Cardiac muscle cell (in vitro differentiated cells and primary cell): ENCODE results near the gene HIC2. TPM values are rescaled to one million over a fixed set of nuclear protein-coding genes. Genes with fewer than 3 reads are reported as not detected.
"Not testable (repeated sequence)": the region's sequence is repeated elsewhere in the genome, so short reads cannot be mapped to it uniquely, and the experiment has no call there.

Experiments
- DNase-seq, 2 donors: peaks; one replicate each; pipeline versions ENCODE4 v3.0.0 to v3.0.0-alpha.2; 2010 to 2017; ENCODE audit warnings: low read depth in 1 of 2, low spot score in 1 of 2
- H3K27ac ChIP-seq: fragments of 200-600 bp; sonication (generic); 2 replicates; pipeline ENCODE4 v1.5.1; 2016
- H3K27me3 ChIP-seq: fragments of 200-600 bp; sonication (generic); 2 replicates; pipeline ENCODE4 v1.6.0; 2016; ENCODE audit warnings: control low read depth
- H3K36me3 ChIP-seq: fragments of 200-600 bp; sonication (generic); 2 replicates; pipeline ENCODE4 v1.5.1; 2016; ENCODE audit warnings: control low read depth
- H3K4me1 ChIP-seq: fragments of 200-600 bp; sonication (generic); 2 replicates; pipeline ENCODE4 v1.8.1; 2017; ENCODE audit warnings: low read depth, mild to moderate bottlenecking, mixed run types
- H3K4me3 ChIP-seq: fragments of 200-600 bp; sonication (generic); 2 replicates; pipeline ENCODE4 v1.5.1; 2016; ENCODE audit warnings: mild to moderate bottlenecking
- H3K9me3 ChIP-seq: fragments of 200-600 bp; sonication (generic); 2 replicates; pipeline ENCODE4 v1.5.1; 2017; ENCODE audit warnings: low read depth, mild to moderate bottlenecking, control low read depth
- polyA plus RNA-seq: library from polyadenylated mRNA; unstranded; fragments of >200 nt; fragmentation: Nextera tagmentation; extraction: Ambion mirVana; gene quantifications from 2 replicates; pipeline ENCODE4 v1.2.1, GENCODE V29; 2016
- total RNA-seq: library from RNA; depleted of rRNA; stranded (reverse); fragments of >200 nt; gene quantifications from 2 replicates; pipeline ENCODE4 v1.2.3, GENCODE V29; 2016
- TF ChIP-seq, protein P1 (sequence below): IDR thresholded peaks from 2 replicates; pipeline ENCODE4 v1.5.1; 2012; ENCODE audit warnings: low read depth, mild to moderate bottlenecking, low read length

HIC2 gene
- total and polyA plus RNA-seq, 2 experiments from 2014 or later = 9.4 to 34.5 TPM

DNA sequence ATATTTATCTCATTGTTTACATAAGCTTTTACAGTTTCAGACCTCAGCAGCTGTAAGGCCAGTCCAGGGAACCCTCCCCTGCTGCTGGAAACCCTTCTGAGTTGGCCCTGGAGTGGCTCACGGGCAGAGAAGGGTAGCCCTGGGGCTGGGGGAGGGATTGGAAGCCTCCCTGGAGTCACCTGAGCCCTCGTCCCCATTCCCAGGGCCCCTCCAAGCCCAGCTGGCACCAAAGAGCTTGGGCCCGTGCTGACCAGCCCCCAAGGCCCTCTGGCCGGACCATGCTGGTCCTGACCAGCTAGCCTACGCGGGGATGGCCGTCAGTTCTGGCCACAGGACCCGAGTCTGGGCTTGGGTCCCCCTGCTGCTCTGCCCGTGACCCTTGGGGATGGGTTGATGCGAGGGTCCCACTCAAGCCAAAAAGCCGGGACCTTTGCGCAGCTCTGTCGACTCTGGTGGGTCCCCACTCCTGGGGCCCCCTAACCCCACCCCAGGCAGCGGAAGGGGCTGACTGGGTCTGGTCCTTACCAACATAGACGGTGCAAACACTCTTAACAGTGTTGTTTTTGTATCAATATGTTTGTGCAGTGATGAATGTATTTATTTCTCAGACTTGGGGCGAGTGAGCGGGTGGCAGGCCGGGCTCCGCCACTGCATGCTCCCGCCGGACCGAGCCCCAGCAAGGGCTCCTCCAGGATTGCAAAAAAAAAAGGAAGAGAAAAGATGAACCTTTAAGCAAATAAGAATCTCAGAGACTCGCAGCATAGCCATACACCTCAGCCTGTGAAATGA lies 32.6 kb downstream of the HIC2 start:
- Histone ChIP-seq H3K27me3 (no peaks in the 10 kb centered on the region), H3K4me3 (no peak overlapping the region), H3K4me1 (peaks cover 19% of the 10 kb centered on the region), H3K36me3 (peaks cover 4% of the 10 kb centered on the region), H3K27ac (peak overlapping the region; percentile 24), H3K9me3 (no peaks in the 10 kb centered on the region)
- DNase-seq = no peak
- TF ChIP-seq, protein P1, sequence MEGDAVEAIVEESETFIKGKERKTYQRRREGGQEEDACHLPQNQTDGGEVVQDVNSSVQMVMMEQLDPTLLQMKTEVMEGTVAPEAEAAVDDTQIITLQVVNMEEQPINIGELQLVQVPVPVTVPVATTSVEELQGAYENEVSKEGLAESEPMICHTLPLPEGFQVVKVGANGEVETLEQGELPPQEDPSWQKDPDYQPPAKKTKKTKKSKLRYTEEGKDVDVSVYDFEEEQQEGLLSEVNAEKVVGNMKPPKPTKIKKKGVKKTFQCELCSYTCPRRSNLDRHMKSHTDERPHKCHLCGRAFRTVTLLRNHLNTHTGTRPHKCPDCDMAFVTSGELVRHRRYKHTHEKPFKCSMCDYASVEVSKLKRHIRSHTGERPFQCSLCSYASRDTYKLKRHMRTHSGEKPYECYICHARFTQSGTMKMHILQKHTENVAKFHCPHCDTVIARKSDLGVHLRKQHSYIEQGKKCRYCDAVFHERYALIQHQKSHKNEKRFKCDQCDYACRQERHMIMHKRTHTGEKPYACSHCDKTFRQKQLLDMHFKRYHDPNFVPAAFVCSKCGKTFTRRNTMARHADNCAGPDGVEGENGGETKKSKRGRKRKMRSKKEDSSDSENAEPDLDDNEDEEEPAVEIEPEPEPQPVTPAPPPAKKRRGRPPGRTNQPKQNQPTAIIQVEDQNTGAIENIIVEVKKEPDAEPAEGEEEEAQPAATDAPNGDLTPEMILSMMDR = no peak

DNA sequence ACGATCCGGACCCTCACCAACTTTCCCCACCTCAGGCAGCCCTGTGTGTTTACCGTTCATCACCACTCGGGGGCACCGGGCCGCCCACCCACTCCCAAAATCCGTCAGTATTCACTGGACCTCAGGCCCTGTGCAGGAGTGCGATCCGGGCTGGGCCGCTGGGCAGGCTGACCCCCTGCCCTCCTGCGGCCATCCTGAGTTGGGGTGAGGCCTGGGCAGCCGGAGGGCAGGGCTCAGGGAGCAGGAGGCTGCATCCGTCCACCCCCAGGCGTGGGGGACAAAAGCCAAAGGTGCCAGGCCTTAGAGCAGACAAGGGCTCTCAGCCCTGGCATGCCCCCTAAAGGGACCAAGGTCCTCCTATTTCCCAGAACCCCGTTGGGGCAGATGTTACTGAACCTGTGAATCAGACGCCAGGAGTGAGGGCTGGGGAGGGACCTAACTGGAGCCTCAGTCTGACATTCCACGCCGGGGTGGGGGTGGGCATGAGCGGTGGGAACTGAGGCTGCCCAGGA lies 33.2 kb downstream of the HIC2 start:
- Histone ChIP-seq H3K36me3 (peaks cover 1% of the 10 kb centered on the region), H3K27me3 (no peaks in the 10 kb centered on the region), H3K4me1 (peaks cover 19% of the 10 kb centered on the region), H3K27ac (no peak overlapping the region), H3K4me3 (no peak overlapping the region), H3K9me3 (no peaks in the 10 kb centered on the region)
- DNase-seq = no peak
- TF ChIP-seq, protein P1 = no peak

DNA sequence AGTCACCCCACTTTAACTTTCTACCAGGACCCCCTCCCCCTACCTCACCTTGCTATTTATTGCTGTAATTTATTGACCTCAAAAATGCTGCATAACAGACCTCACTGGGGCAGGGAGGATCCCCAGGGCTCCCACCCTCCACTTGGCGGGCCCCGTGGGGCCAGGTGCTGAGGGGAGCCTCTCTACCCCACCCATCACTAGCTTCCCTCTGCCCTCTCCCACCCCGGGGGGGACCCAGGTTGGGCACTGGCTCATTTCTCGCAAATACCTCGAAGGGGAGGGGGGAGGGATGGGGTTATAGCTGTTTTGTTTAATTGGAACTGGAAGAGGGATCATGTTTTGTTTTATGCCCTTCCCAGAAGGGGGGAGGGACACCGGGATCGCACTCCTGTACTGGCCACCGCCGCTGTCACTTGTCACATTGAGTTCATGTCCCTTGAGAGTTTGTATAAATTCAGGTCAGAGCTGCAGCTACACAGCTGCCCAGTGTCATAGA lies 33.7 kb downstream of the HIC2 start:
- DNase-seq = no peak
- H3K27me3 ChIP-seq = no peaks in the 10 kb centered on the region
- H3K27ac ChIP-seq = no peak overlapping the region
- TF ChIP-seq, protein P1 = no peak
- no peaks in the 10 kb centered on the region for H3K9me3 ChIP-seq
- H3K4me3 ChIP-seq = no peak overlapping the region
- peaks cover 19% of the 10 kb centered on the region for H3K4me1 ChIP-seq
- no peaks in the 10 kb centered on the region for H3K36me3 ChIP-seq

DNA sequence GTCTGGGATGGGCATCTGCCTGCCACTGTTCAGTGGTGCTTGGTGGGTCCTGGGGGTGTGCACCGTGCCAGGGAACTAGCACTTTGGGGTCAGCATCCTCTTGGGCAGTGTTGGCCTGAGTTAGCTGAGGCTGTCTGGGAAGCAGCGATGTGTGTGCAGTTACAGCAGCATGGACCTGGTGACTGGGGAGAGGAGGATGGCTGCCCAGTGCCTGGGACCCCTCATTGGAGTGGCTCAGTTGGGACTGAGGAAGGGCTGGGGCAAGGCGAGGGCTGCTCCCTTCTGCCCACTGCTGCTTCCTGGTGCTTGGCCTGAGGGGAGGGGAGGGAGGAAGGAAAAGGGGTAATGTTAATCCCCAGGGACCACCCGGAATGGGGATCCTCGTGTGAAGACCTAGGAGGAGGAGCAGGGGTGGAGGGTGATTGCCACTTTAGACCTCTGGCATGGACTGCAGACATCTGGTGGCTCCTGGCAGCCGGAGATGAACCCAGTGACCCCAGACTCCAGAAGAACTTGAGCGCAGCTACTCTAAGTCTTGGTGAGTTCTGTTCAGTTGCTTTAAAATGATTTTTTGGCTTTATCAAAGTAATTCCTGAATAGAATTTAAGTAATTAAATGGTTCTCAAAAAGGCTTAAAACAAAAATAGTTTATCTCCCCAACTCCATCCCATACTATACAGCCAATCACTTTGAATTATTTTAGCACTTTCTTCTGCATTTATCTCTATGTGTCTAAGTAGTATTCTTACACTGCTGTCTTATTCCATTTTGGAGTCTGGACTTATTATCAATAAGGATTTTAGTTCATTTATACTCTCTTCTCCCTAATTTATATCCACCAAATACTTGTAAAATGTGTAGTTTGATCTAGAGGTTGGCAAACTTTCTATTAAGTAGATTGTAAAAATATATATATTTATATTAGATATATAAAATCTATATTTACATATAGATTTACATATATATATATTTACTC lies 34.7 kb downstream of the HIC2 start:
- no peaks in the 10 kb centered on the region for H3K9me3 ChIP-seq
- no peak overlapping the region for H3K27ac ChIP-seq
- no peak overlapping the region for H3K4me3 ChIP-seq
- no peaks in the 10 kb centered on the region for H3K27me3 ChIP-seq
- H3K4me1 ChIP-seq = peaks cover 19% of the 10 kb centered on the region
- no peaks in the 10 kb centered on the region for H3K36me3 ChIP-seq
- DNase-seq = no peak
- TF ChIP-seq, protein P1 = no peak

GRCh38 chr22:21452666-21453065 lies 35.5 kb downstream of the HIC2 start:
- not testable (repeated sequence) for DNase-seq, H3K27ac ChIP-seq, H3K9me3 ChIP-seq, H3K36me3 ChIP-seq, H3K27me3 ChIP-seq, H3K4me3 ChIP-seq
- peaks cover 19% of the 10 kb centered on the region for H3K4me1 ChIP-seq

DNA sequence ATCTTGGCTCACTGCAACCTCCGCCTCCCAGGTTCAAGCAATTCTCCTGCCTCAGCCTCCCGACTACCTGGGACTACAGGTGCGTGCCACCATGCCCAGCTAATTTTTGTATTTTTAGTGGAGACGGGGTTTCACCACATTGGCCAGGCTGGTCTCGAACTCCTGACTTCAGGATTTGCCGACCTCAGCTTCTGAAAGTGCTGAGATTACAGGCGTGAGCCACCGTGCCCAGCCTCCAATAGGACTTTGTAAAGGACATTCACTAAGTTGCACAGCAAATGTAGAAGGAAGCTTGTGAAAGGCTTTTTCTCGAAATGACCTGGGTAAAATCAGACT lies 37.8 kb downstream of the HIC2 start:
- H3K27me3 ChIP-seq, DNase-seq, H3K4me3 ChIP-seq, H3K27ac ChIP-seq, H3K36me3 ChIP-seq, H3K9me3 ChIP-seq, H3K4me1 ChIP-seq: not testable (repeated sequence)
